Cardiac septum (tissue), 1 donor: Measurements from ENCODE around the gene LMO1. TPM values are rescaled to one million over a fixed set of nuclear protein-coding genes. Genes with fewer than 3 reads are reported as not detected.

Source experiments
- DNase-seq: peaks from one replicate; pipeline ENCODE4 v3.0.0-alpha.2; 2020; ENCODE audit warnings: low spot score
- intact Hi-C: fragments of 100-400 bp; cut with DNase I; formaldehyde crosslinking; loops from one replicate; pipeline ENCODE4 v1.14.0; 2022
- total RNA-seq: library from RNA; stranded (reverse); fragmentation: NEBNext Ultra II Directional; extraction: Animal tissue kit (Norgen Biotek cat#: 25700); gene quantifications from one replicate; pipeline ENCODE4 v1.2.1, GENCODE V29; 2021
- donor health status: DM: no; HTN: no; CAD: no.

Gene LMO1
- total RNA-seq, 1 donor from 2014 or later = 0.46 TPM

DNA sequence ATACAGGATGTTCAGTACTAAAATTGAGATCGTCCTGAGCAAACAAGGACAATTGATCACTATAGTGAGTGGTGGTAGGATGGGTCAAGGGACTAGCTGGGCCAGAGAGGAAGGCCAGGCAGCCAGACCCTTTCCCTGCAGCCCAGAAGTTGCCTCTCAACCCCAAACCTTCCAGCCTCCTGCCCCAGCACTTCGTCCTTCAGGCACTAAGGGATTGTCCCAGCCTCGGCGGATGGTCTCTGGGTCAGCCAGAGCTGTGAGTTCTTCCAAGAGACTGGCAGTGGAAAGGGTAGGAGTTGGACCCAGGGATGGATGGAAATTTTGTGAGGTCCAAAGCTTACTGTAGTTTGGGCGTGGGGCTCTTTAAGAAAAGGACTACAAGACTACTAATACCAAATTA is 3.6 kb upstream of the LMO1 start:
- DNase-seq = peak; percentile 36
- intact Hi-C loops = no loop called here

DNA sequence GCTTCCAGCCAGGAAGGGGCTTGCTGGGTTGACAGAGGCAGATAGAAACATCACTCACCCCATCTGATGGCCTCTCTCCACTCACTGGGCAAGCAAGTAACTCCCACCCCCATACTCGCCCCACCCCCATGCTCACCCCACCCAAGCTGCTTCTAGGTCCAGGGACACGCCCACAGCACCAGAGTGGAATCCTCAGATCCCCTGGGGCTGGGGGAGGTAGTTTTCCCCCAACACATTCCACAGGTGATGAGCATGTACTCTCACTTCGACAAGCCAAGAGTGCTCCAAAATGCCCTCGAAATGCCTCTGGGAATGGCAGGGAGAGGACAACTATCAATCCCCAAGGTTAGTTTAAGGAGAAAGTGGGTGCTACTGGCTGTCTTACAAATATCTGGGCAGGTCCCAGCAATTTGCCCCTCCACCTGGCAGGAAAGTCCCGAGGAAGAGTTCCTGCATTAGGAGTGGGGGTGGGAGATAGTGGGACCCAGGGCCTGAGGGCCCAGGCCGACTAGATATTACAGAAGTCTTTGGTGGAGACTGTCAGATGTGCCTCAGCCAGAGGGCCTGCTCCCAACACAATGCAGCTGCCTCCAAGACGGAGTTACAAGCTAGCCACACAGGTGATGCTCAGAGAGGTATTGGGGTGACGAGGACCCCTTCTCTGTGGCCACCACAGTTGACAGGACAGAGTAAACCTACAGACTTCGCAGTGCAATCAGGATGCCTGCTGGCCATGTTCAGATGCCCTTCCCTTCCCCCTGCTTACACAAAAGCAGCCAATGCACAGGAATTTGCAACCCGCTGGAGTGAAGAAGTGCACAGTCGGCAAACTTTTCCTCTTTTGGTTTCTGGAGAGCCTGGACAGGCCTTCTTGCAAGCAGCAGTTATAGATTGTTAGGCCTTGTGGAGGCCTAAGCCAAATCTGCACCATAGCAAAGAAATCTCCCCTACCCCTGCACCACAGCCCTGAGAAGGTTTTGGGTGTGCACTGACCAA is 2.9 kb upstream of the LMO1 start:
- intact Hi-C loops = no loop called here

DNA sequence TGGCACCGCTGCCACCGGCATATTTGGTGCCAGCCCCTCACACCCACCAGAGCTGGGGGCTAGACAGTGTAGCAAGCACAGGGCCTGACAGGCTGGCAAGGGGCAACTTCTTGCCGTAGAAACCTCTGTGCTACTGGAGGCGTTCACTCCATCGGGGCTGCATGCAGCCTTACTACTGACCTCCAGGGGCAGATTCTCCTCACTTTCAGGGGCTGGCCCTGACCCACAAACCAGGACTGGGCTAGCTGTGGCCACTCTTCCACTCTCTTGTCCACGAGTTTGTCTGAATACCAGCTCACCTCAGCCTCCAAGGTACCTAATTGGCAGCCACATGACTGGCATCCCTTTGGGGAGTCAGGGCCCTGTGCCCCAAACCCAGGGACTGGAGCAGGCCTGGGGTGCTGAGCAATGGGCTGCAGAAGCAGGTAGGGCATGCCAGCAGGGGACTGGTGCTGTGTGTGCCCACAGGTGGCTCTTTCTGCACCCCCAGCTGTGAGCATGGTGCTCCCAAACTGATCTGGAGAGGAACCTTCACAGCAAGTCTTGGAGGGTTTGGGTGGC is 2.1 kb upstream of the LMO1 start:
- intact Hi-C loops = loop anchor here (2.0 kb wide), 1 partner anchor 41 kb away; no protein-coding TSS in a partner anchor
- peak; percentile 53 for DNase-seq

More for the DNA sequence above, 2.9 kb upstream of the LMO1 start:
- DNase-seq = peak; percentile 61

DNA sequence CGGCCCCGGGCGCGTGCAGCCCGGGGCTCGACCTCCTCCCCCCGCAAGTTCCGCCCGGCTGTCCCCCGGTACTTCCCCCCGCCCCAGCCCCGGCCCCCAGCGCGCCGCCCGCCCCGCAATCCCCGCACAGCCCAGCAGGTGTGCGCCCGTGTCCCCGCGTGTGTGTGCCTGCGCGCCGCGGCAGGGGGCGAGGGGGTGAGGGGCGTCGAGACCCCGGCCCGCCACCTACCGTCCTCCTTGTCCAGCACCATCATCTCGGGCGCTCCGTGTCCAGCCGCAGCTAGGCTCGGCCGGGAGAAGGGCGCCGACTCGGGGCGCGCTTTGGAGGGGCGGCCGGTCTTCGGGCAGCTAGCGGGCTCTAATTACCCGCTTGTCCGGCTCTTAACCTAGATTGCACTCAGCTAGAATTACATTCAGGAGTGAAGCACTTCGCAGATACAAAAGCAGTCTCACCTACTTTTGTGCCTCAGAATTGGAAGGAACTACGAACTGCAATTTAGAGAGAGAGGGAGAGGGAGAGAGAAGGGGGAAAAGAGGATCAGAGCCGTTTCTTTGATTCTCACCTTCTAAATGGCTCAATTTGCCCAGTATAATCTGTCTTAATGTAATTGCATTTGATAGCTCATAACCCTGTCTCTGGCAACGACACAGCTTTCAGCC is 439 bp downstream of the LMO1 start:
- peak; percentile 63 for DNase-seq
- intact Hi-C loops = no loop called here

DNA sequence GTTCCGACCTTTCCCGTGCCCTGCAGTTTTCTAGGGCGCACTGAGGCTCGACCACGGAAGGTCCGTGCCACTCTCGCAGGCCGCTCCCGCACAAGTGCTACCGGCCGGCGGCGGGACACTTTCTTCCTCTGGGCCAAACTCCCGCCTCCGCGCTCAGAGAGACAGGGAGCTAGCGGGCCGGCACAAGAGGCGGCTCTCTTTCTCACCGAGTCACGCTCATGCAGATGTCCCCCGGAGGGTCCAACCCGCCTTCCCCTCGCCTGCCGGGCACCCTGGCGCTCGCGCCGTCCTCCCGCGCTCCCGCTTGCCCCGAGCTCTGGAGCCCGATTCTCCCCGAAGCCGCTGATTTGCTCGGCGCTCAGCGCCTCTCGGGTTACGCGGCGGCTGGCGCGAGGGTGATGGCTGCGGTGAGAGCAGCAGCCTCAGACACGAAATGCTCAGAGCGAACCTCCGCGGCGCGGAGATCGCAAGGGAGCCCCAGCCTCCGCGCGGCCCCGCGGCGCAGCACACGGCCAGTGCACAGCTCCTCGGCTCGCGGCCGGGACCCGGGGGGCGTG is 1.0 kb downstream of the LMO1 start:
- intact Hi-C loops = no loop called here
- DNase-seq = peak; percentile 71

DNA sequence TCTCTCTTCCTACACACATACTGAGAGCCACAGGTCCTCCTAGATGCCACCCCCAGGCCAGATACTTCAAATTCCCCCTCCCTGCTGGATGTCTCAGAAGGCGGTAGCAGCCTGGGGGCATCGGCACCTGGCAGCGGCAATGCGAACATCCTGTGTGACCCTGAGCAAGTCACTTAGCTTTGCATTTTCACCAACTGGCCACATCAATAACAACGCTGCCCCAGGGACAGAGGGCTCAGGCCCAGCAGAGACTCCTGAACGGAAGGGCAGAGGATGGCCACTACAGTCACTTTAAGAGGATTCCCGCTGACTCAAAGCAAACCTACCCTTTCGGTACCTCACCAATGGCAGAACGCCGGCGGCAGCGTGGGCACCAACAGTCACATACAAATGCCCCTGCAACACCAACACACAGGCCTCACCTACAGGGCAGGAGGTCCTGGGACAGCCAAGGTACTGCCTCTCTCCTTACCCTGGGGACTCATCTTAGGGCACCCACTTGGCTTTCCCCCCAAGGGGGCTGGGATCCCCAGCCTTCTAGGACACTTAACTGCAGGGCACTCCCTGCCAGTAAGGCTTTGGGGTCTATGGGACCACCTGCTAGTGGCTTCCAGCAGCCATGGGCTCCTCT is 1.6 kb downstream of the LMO1 start:
- intact Hi-C loops = no loop called here
- peak; percentile 58 for DNase-seq

DNA sequence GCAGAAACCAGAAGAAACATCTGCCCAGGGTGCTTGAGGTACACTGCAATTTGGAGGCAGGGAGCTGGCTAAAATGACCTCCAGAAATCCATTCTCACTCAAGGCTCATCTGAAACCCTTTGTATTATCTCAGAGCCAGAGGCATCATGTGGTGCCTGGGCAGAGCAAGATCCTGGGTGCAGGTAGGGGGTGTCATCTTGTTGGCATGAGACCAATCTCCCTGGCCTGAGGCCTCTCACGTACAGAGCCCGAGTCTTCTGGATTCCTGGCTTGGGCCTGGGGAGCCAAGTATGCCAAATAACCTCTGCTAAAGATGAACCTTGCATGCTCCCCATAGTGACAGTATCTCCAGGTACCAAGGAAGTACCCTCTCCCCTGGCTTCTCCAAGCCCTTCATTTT is 2.4 kb downstream of the LMO1 start:
- intact Hi-C loops = no loop called here

DNA sequence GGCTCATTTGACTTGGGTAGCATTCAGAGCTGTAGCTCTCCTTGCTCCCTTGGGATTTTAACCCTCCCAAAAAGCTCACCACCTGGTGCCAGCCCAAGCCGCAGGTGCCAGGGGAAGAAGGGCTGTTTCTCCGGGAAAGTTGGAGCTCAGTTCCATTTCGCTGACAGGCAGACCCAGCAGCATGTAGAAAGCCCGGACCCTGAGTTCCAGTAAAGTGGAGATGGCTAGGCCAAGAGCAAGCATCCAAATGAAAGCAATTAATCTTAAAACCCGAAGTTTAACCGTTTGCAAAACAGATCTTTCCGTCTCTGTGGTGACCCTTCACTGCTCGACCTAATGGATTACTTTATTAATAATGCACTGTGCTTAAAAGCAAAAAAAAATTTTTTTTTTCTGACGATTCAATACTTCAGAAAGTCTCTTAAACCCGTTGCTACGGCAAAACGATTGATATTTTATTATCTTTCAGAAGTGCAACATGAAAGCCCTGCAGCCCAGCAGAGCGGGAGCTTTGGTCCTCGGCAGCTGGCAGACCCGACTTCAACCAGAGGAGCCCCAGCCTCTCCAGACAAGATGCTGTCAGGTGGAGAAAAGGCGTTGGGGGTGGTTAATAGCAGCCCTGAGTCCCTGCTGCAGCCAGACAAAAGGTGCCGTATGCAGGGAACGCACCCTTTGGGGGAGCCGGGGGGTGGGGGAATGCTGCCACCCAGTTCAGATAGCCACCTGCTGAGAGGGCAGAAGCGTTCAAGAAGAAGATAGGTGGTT is 3.3 kb downstream of the LMO1 start:
- intact Hi-C loops = no loop called here
- peak; percentile 46 for DNase-seq

More for the DNA sequence above, 2.4 kb downstream of the LMO1 start:
- DNase-seq = peak; percentile 44

DNA sequence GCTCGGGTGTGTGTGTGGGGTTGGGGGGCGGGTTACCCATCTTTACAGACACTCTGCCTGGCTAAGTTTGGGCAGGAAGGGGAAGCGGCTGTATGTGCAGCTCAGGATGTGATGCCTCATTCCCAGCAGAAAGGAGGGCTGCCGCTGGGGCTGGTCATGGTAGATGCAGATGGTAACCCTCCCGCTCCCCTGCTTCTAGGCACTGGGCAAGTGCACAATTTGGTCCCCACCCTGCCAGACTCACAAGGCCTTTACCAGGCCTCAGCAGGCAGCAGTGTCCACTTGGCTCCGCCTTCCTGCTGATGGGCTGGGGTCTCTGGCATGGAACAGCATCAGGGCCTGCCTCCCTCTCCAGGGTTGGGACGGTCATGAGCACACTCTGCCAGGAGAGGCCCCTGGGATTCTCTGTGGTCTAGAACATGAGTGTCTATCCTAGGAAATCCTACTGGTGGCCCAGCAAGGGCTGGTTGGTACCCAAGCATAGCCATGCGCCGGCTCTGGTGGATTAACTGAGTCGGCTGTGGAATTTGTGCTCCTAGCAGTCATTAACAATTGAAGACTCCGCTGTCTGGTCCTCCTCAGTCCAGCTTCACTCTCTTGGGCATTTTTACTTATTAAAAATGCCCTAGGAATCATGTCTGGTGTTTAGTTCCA is 4.2 kb downstream of the LMO1 start:
- peak; percentile 55 for DNase-seq
- intact Hi-C loops = no loop called here

DNA sequence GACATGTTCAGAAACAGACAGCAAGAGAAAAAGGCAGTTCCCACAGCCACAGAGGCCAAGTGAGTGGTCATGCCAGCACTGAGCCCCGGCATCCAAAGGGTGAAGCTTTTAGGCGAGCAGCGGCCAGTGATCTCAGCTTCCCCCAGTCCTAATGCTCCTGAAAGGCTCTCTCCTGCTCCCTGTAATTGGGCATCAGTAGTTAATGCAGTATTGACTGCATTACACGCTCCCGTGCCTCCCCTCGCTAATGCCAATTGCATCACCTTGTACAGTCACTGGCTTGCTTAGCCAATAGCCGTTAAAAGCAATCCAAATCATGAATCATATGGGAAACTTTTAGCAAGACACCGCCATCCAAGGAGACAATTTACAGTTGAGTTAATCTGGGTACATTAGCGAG is 4.9 kb downstream of the LMO1 start:
- DNase-seq = peak; percentile 65
- intact Hi-C loops = no loop called here

DNA sequence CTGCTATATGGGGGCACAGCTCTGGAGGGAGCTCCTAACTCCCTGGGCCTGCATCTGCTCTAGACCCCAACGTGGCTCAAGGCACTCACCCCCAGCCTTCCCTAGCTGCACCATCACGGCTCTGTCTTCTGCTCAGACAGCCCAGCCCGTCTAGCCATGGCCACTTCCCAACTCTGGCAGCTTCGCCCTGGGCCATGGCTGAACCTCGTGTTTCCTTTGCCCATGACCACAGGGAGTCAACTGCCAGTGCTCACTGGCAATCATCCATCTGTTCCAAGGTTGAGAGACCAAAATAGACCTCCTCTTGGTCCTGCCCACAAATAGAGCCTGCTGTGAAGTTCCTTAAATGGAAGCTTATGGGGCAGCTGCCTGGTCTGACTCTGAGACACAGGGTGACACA is 5.4 kb downstream of the LMO1 start:
- intact Hi-C loops = no loop called here
- peak; percentile 73 for DNase-seq

DNA sequence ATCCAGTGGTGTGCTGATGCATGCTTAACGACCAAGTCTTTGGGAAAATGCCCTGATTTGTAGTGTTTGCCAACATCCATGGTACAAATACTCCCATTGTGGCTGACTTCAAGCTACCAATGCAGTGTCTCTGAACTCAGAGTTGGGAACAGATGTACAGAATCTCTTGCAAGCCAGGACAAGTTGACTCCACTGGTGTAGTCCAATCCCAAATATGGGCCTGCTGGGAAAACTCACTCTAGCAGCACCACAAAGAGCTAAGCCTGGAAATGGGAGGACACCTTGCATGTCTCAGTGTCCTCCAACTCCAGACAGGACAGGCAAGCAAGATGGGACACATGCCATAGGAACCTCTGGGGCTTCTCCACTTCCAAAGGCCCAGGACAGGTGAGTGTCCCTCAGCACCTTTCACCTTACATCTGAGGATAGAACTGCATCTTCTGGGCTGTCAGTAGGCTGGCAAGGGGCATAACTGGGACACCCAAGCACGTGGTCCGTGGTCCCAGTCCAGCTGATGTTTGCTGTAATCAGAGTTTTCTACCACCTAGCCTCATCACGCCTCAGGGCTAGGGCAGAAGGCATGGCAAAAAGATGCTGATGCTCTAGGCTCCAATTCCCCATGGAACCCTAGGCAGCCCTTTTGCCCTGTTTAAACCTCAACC is 6.5 kb downstream of the LMO1 start:
- peak; percentile 56 for DNase-seq
- intact Hi-C loops = no loop called here

DNA sequence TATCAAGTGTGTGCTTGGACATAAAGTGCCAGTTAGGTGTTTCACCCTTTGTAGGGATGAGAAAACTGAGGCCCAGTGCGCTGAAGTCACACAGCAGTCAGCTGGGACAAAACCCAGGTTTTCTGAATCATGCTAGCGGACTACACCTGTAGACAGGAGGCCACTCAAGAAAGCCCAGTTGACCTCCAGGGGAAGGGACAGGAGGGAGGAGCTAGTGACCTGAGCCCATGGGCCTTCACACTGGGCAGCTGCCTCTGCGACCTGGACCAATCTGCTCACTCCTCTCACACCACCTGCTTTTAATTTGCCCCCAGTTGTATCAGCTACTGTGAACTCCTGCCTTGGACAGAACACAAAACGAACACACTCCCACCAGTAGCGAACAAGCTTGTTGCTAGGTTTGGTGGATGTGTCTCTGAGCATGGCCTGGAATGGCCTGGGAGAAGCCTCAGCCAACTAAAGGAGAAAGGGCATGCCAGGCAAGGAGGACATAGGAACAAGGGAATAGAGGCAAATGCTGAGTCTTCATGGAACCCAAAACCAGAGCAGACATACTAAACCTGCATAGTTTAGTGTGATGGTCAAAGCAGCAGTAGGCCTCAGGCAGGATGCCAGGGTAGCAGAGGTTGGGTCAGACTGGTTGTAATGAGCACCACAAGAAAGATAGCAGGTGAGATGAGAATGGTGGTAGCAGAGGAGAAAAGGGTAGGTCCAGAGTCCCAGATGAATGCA is 7.2 kb downstream of the LMO1 start:
- intact Hi-C loops = no loop called here
- DNase-seq = peak; percentile 62

DNA sequence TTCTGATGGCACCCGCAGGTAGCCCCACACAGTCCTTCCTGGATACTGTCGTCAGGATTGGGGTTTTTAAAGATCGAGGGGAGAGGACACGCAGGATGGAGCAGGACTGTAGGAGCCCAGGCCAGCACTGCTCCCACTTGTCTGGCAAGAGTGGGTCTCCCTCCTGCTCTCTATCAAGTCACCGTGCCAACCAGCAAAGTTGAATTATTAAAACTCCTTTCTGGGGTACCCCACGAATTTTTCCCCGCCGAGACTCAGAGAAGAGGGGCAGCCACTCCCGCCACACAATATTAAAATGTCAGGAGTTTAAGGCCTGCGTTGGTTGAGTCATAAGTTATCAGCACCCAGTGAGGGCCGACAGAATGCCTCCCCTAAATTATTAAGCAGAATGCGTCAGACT is 10.1 kb downstream of the LMO1 start:
- DNase-seq = peak; percentile 36
- intact Hi-C loops = no loop called here

DNA sequence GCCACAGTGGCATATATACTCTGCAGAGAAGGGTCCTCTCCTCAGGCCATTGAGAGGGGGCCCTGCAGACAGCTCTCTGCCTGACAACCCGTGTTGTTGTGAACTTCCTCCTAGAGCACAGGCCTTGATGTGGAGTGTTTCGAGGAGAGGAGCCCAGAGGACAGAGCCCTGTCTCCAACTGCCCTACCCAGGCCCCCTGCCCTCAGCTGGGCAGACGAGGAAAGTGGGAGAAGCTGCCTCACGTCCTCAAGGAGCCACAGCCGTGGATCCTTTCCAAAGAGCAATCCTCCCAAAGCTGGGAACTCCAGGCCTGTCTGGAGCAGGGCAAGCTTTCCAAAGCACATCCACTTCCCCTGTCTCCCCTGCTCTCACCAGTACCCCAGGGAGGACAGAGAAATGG is 10.7 kb downstream of the LMO1 start:
- intact Hi-C loops = no loop called here
- peak; percentile 41 for DNase-seq

DNA sequence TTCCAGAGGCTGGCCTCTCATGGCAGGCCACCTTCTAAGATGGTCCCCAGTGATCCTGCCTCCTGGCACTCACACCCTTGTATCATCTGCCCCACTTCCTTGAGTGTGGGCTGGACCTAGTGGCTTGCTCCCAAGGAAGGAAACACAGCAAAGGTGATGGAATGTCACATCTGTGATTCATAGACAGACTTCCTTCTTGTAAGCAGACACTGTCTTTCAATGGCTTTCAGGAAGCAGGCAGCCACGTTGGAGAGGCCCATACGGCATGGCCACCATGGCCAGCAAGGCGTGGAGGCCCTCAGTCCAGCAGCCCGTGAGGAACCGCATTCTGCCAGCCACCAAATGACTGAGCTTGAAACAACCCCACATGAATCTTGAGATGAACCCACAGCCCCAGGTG is 11.3 kb downstream of the LMO1 start:
- intact Hi-C loops = no loop called here

DNA sequence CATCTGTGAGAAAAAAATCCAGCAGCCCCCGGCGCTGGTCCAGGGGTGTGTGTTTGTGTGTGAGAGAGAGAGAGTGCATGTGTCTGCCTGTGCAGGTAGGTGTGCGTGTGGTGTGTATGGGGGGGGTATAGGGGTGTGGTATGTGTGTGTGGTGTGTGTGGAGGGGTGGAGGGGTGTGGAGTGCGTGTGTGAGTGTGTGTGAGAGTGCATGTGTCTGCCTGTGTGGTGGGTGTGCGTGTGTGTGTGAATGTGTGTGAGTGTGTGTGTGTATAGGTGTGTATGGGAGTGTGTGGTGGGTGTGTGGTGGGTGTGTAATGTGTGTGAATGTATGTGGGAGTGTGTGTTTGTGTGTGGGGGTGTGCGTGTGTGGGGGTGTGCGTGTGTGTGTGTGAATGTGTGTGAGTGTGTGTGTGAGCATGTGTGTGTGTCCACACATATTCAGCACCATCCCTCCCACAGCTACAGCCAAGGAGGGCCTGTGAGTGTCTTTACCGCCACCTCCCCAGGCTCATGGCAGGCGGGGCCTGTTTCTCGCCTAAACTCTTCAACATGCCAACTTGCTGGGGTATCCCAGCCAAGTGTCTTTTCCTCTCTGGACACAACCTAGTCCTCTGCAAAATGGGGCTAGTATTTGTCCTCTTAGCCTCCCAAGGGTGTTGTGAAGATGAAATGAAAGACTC is 11.9 kb downstream of the LMO1 start:
- intact Hi-C loops = no loop called here

More for the DNA sequence above, 11.3 kb downstream of the LMO1 start:
- DNase-seq = peak; percentile 20

More for the DNA sequence above, 11.9 kb downstream of the LMO1 start:
- DNase-seq = peak; percentile 50
